Fibroblast of lung (primary cell): ENCODE data around the gene LEKR1. TPM values are rescaled to one million over a fixed set of nuclear protein-coding genes. Genes with fewer than 3 reads are reported as not detected.

Experiments used
- DNase-seq, 2 donors: peaks; one replicate each; pipeline versions ENCODE4 v3.0.0 to v3.0.0-alpha.2; 2010; ENCODE audit warnings: low read depth in 2 of 2
- H2AFZ ChIP-seq: 2 replicates; pipeline ENCODE4 v1.5.1; 2012; ENCODE audit warnings: low read length, control low read depth, inconsistent platforms
- H3K27ac ChIP-seq: 2 replicates; pipeline ENCODE4 v1.5.1; 2011; ENCODE audit warnings: low read length, control low read depth; ENCODE audit not compliant: insufficient read depth
- H3K27me3 ChIP-seq: 2 replicates; pipeline ENCODE4 v1.5.1; 2011; ENCODE audit warnings: mild to moderate bottlenecking, low read length; ENCODE audit not compliant: control insufficient read depth, insufficient read depth
- H3K36me3 ChIP-seq: 2 replicates; pipeline ENCODE4 v1.5.1; 2011; ENCODE audit warnings: low read length; ENCODE audit not compliant: control insufficient read depth, insufficient read depth
- H3K4me1 ChIP-seq: 2 replicates; pipeline ENCODE4 v1.5.1; 2011; ENCODE audit warnings: low read length; ENCODE audit not compliant: control insufficient read depth, insufficient read depth; ENCODE audit errors: extremely low read depth
- H3K4me2 ChIP-seq: 2 replicates; pipeline ENCODE4 v1.5.1; 2011; ENCODE audit warnings: low read length, control low read depth; ENCODE audit not compliant: insufficient read depth; ENCODE audit errors: extremely low read depth
- H3K4me3 ChIP-seq, 4 experiments: fragments of 200-600 bp in 1 of 4; sonication (generic) in 1 of 4; replicated peaks in 1 of 4; 2 replicates each; pipeline ENCODE4 v1.5.1; 2011 to 2016; ENCODE audit warnings: low read length in 4 of 4, low read depth in 3 of 4, mild to moderate bottlenecking in 3 of 4, control low read depth in 2 of 4, inconsistent platforms in 1 of 4, mixed read lengths in 1 of 4; ENCODE audit not compliant: insufficient read depth in 1 of 4; ENCODE audit errors: control extremely low read depth in 1 of 4
- H3K79me2 ChIP-seq: 2 replicates; pipeline ENCODE4 v1.5.1; 2012; ENCODE audit warnings: mild to moderate bottlenecking, low read length, inconsistent platforms; ENCODE audit not compliant: control insufficient read depth, insufficient read depth
- H3K9ac ChIP-seq: 2 replicates; pipeline ENCODE4 v1.5.1; 2011; ENCODE audit warnings: mild to moderate bottlenecking, low read length, control low read depth; ENCODE audit not compliant: insufficient read depth
- H3K9me3 ChIP-seq: 2 replicates; pipeline ENCODE4 v1.5.1; 2012; ENCODE audit warnings: low read depth, low read length; ENCODE audit not compliant: control insufficient read depth, insufficient read depth
- H4K20me1 ChIP-seq: 2 replicates; pipeline ENCODE4 v1.5.1; 2011; ENCODE audit warnings: low read length; ENCODE audit not compliant: control insufficient read depth, insufficient read depth; ENCODE audit errors: extremely low read depth
- EZH2 ChIP-seq: IDR thresholded peaks from 2 replicates; pipeline ENCODE4 v1.5.1; 2012; ENCODE audit warnings: low read length, control low read depth, mild to moderate bottlenecking; ENCODE audit errors: missing control alignments
- polyA plus RNA-seq, 2 donors: library from polyadenylated mRNA; depleted of rRNA in 1 of 2; stranded (reverse) in 1 of 2; unstranded in 1 of 2; fragments of >200 nt; gene quantifications; 2 replicates each; pipeline ENCODE4 v1.2.1, GENCODE V29; 2011 to 2012; ENCODE audit warnings: missing spikeins in 1 of 2
- total RNA-seq: library from RNA; depleted of rRNA; stranded (reverse); fragments of >200 nt; gene quantifications from 2 replicates; pipeline ENCODE4 v1.2.1, GENCODE V29; 2014
- TF ChIP-seq, protein P1 (sequence below), 2 donors: IDR thresholded peaks in 1 of 2; conservative IDR thresholded peaks in 1 of 2; 1 replicate in 1 of 2; 2 replicates in 1 of 2; pipeline ENCODE4 v1.5.1; 2011 to 2012; ENCODE audit warnings: low read length in 2 of 2, control low read depth in 1 of 2, inconsistent platforms in 1 of 2, low read depth in 1 of 2, mild to moderate bottlenecking in 1 of 2

Gene LEKR1
- total and polyA plus RNA-seq, 2 donors (not counting 1 experiment from before 2014, with no cell fraction given) = 0.28 to 1.3 TPM

DNA sequence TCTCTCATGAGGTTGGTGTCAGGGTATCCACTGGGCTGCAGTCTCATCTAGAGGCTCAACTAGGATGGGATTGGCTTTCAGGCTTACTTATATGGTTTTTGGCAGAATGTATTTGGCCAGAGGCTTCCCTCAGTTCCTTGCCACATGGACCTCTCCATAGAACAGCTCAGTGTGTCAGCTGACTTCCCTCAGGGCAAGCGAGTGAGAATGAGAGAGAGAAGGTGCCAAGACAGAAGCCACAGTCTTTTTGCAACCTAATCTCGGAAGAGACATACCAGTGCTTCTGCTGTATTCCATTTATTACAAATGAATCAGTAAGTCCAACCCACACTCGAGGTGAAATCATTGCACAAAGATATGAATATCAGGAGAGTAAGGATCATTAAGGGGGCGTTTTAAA lies 204.6 kb downstream of the LEKR1 start:
- peak in 1 of 2 donors; percentile 29 for DNase-seq
- Histone ChIP-seq H3K36me3 (no peaks in the 10 kb centered on the region), H3K9ac (no peak overlapping the region), H3K27me3 (no peaks in the 10 kb centered on the region), H3K4me2 (no peak overlapping the region), H3K4me3 (no peak overlapping the region), H4K20me1 (no peaks in the 10 kb centered on the region), H3K27ac (no peak overlapping the region), H2AFZ (no peak overlapping the region), H3K9me3 (no peaks in the 10 kb centered on the region), H3K79me2 (no peaks in the 10 kb centered on the region), H3K4me1 (no peaks in the 10 kb centered on the region)
- no peak for TF ChIP-seq EZH2
- TF ChIP-seq, protein P1, sequence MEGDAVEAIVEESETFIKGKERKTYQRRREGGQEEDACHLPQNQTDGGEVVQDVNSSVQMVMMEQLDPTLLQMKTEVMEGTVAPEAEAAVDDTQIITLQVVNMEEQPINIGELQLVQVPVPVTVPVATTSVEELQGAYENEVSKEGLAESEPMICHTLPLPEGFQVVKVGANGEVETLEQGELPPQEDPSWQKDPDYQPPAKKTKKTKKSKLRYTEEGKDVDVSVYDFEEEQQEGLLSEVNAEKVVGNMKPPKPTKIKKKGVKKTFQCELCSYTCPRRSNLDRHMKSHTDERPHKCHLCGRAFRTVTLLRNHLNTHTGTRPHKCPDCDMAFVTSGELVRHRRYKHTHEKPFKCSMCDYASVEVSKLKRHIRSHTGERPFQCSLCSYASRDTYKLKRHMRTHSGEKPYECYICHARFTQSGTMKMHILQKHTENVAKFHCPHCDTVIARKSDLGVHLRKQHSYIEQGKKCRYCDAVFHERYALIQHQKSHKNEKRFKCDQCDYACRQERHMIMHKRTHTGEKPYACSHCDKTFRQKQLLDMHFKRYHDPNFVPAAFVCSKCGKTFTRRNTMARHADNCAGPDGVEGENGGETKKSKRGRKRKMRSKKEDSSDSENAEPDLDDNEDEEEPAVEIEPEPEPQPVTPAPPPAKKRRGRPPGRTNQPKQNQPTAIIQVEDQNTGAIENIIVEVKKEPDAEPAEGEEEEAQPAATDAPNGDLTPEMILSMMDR (conservative IDR thresholded peaks at IDR 0.05 in 1 of 2, IDR thresholded peaks at IDR 0.05 in 1 of 2; ENCODE audit: low read depth in 1 of 2, low read length in 2 of 2) = no peak

DNA sequence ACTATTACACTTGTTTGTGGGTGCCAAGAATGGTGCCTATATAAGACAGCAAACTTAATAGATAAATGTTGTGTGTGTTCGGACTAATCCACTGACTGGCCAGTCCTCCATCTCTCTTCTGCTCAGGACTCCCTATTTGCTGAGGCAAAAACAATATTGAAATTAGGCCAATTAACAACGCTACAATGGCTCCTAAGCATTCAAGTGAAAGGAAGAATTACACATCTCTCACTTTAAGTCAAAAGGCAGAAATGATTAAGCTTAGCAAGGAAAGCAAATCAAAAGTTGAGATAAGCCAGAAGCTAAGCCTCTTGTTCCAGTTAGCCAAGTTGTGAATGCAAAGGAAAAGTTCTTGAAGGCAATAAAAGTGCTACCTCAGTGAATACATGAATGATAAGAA lies 206.8 kb downstream of the LEKR1 start:
- H3K4me1 ChIP-seq = no peaks in the 10 kb centered on the region

DNA sequence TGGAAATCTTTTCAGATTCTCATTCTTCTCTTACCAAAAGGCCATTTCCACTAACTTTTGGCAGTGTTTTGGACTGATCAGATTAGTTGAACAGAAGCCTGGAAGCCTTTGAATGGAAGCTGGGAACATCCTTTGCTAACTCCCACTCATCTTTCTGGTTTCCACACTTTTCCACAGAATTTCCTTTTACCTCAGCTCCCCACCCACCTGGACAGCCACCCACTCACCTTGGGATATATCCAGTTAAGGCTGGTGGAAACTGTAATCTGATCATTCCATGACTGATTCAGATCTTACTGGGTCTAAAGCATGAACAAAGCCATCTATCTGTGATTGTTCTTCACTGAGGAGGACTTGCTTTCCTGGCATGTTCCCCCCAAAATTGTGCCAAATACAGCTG lies 214.3 kb downstream of the LEKR1 start:
- TF ChIP-seq EZH2 = no peak
- TF ChIP-seq, protein P1 (conservative IDR thresholded peaks at IDR 0.05 in 1 of 2, IDR thresholded peaks at IDR 0.05 in 1 of 2; ENCODE audit: low read depth in 1 of 2, low read length in 2 of 2) = no peak
- Histone ChIP-seq H3K27me3 (peaks cover 9% of the 10 kb centered on the region), H3K79me2 (no peaks in the 10 kb centered on the region), H3K36me3 (no peaks in the 10 kb centered on the region), H4K20me1 (no peaks in the 10 kb centered on the region), H3K4me2 (no peak overlapping the region), H3K4me3 (no peak overlapping the region), H2AFZ (no peak overlapping the region), H3K9me3 (no peaks in the 10 kb centered on the region), H3K27ac (no peak overlapping the region), H3K9ac (no peak overlapping the region), H3K4me1 (no peaks in the 10 kb centered on the region)
- DNase-seq = peak in 1 of 2 donors; percentile 29

More for the DNA sequence above, 206.8 kb downstream of the LEKR1 start:
- TF ChIP-seq, protein P1 (conservative IDR thresholded peaks at IDR 0.05 in 1 of 2, IDR thresholded peaks at IDR 0.05 in 1 of 2; ENCODE audit: low read depth in 1 of 2, low read length in 2 of 2) = no peak
- no peak for TF ChIP-seq EZH2
- Histone ChIP-seq H2AFZ (no peak overlapping the region), H3K27ac (no peak overlapping the region), H3K9ac (no peak overlapping the region), H4K20me1 (no peaks in the 10 kb centered on the region), H3K9me3 (no peaks in the 10 kb centered on the region), H3K36me3 (no peaks in the 10 kb centered on the region), H3K4me2 (no peak overlapping the region), H3K27me3 (peaks cover 2% of the 10 kb centered on the region), H3K4me3 (no peak overlapping the region), H3K79me2 (no peaks in the 10 kb centered on the region)
- no peak for DNase-seq
